Hematopoietic multipotent progenitor cell treated with erythropoietin and hydrocortisone succinate and interleukin-3 and kit ligand, for 4 days (in vitro differentiated cells): Measurements from ENCODE around the gene EZH1.
"Not testable (repeated sequence)": the region's sequence is repeated elsewhere in the genome, so short reads cannot be mapped to it uniquely, and the experiment has no call there.

Source experiments
- DNase-seq: peaks from one replicate; pipeline ENCODE4 v3.0.0-alpha.2; 2015

The EZH1 gene

GRCh38 chr17:42680331-42680808 lies 64.5 kb downstream of the EZH1 start:
- DNase-seq, result no peak

- peak; percentile 92 for DNase-seq
These were observed 65.1 kb downstream of the EZH1 start for GRCh38 chr17:42679492-42680330.

- DNase-seq, result no peak
These were observed 65.8 kb downstream of the EZH1 start for GRCh38 chr17:42678951-42679491.

GRCh38 chr17:42677921-42678781 lies 66.7 kb downstream of the EZH1 start:
- peak; percentile 96 for DNase-seq

- DNase-seq, result peak; percentile 100
These were observed 67.6 kb downstream of the EZH1 start for GRCh38 chr17:42677012-42677857.

GRCh38 chr17:42676424-42677011 lies 68.3 kb downstream of the EZH1 start, which contains the start of gene PLEKHH3:
Gene PLEKHH3 (minus strand): TSS chr17:42676994. CDS start chr17:42676563, 431 bp downstream.
- DNase-seq, result no peak

GRCh38 chr17:42675965-42676423 lies 68.8 kb downstream of the EZH1 start:
- no peak for DNase-seq

GRCh38 chr17:42675348-42675964 lies 69.4 kb downstream of the EZH1 start:
- no peak for DNase-seq

- no peak for DNase-seq
These were observed 70.0 kb downstream of the EZH1 start for GRCh38 chr17:42674755-42675347.

- DNase-seq, result peak; percentile 81
These were observed 70.7 kb downstream of the EZH1 start for GRCh38 chr17:42673885-42674754.

- no peak for DNase-seq
These were observed 71.5 kb downstream of the EZH1 start for GRCh38 chr17:42673266-42673884.

GRCh38 chr17:42672038-42672437 lies 72.8 kb downstream of the EZH1 start:
- no peak for DNase-seq

- no peak for DNase-seq
These were observed 73.8 kb downstream of the EZH1 start for GRCh38 chr17:42670789-42671657.

GRCh38 chr17:42669977-42670788 lies 74.7 kb downstream of the EZH1 start:
- DNase-seq, result no peak

GRCh38 chr17:42669705-42669976 lies 75.2 kb downstream of the EZH1 start:
- DNase-seq, result no peak

- peak; percentile 65 for DNase-seq
These were observed 77.5 kb downstream of the EZH1 start for GRCh38 chr17:42667088-42667951.

- not testable (repeated sequence) for DNase-seq
These were observed 78.7 kb downstream of the EZH1 start for GRCh38 chr17:42666126-42666525.
